A549 (cell line): ENCODE measurements around the gene POP7. TPM values are rescaled to one million over a fixed set of nuclear protein-coding genes. Genes with fewer than 3 reads are reported as not detected.
"Not testable (repeated sequence)": the region's sequence is repeated elsewhere in the genome, so short reads cannot be mapped to it uniquely, and the experiment has no call there.

ENCODE experiments used
- ATAC-seq, 2 experiments: fragments of 200-7000 bp in 1 of 2; fragments of >200 bp in 1 of 2; cut with Nextera tagmentation in 1 of 2; cut with Tn5 transposase in 1 of 2; 3 replicates each; pipeline versions ENCODE4 v1.8.0 to v1.9.1; 2018 to 2020; ENCODE audit warnings: mild to moderate bottlenecking in 1 of 2, moderate library complexity in 1 of 2
- CTCF ChIA-PET: fragments of 300-600 bp; sonication (Branson Sonifier 250); formaldehyde crosslinking; extraction: SDS; loops from one replicate; lab custom pipeline; 2021; ENCODE audit warnings: antibody characterized with exemption, inconsistent platforms; lab: Yijun Ruan, JAX
- POLR2A ChIA-PET: fragments of 350-600 bp; formaldehyde crosslinking; extraction: SDS; loops from one replicate; lab custom pipeline; 2021; ENCODE audit warnings: antibody characterized with exemption, inconsistent platforms; lab: Yijun Ruan, JAX
- DNase-seq, 2 experiments: peaks; one replicate each; pipeline versions ENCODE4 v3.0.0 to v3.0.0-alpha.2; 2011 to 2016; ENCODE audit warnings: low read depth in 1 of 2, low spot score in 1 of 2
- FAIRE-seq: peaks from 2 replicates; lab custom pipeline; 2011; peaks lifted over from hg19 to GRCh38; lab: Jason Lieb, UNC
- H3K27ac ChIP-seq, 2 experiments: fragments of >200 bp; sonication (Bioruptor Twin); formaldehyde crosslinking; 3 replicates each; pipeline ENCODE4 v1.5.1; 2016 to 2017
- H3K4me1 ChIP-seq: fragments of >200 bp; sonication (Bioruptor Twin); formaldehyde crosslinking; 3 replicates; pipeline ENCODE4 v1.6.1; 2016
- H3K4me2 ChIP-seq: fragments of >200 bp; sonication (Bioruptor Twin); formaldehyde crosslinking; 3 replicates; pipeline ENCODE4 v1.6.1; 2016
- H3K4me3 ChIP-seq: fragments of >200 bp; sonication (Bioruptor Twin); formaldehyde crosslinking; 3 replicates; pipeline ENCODE4 v1.5.1; 2016
- H3K9me3 ChIP-seq: fragments of >200 bp; sonication (Bioruptor Twin); formaldehyde crosslinking; 3 replicates; pipeline ENCODE4 v1.6.1; 2016
- CHD2 ChIP-seq: fragments of 150-350 bp; IDR thresholded peaks from 2 replicates; pipeline ENCODE4 v1.6.1; 2014; ENCODE audit warnings: low read length; ENCODE audit not compliant: partially characterized antibody
- GATA3 ChIP-seq: IDR thresholded peaks from 2 replicates; pipeline ENCODE4 v1.6.1; 2012; ENCODE audit warnings: borderline replicate concordance
- JUN ChIP-seq, 2 experiments: fragments of >200 bp; sonication (Bioruptor Twin); formaldehyde crosslinking; IDR thresholded peaks; 2 replicates in 1 of 2; 3 replicates in 1 of 2; pipeline ENCODE4 v1.6.1; 2016 to 2017
- KDM5A ChIP-seq: fragments of 200-600 bp; sonication (generic); IDR thresholded peaks from 2 replicates; pipeline ENCODE4 v1.6.1; 2016; ENCODE audit warnings: antibody characterized with exemption, mild to moderate bottlenecking
- MYC ChIP-seq: IDR thresholded peaks from 2 replicates; pipeline ENCODE4 v1.6.1; 2012; ENCODE audit warnings: mild to moderate bottlenecking, inconsistent platforms, low read length, improper control_type of control experiment, borderline replicate concordance
- NFE2L2 ChIP-seq: fragments of 150-350 bp; conservative IDR thresholded peaks from 2 replicates; pipeline ENCODE4 v1.6.1; 2014; ENCODE audit warnings: low read length
- PHF8 ChIP-seq: fragments of 200-600 bp; sonication (generic); IDR thresholded peaks from 2 replicates; pipeline ENCODE4 v1.6.1; 2016; ENCODE audit warnings: low read depth, mild to moderate bottlenecking, antibody characterized with exemption, moderate library complexity, borderline replicate concordance
- POLR2A ChIP-seq: IDR thresholded peaks from 2 replicates; pipeline ENCODE4 v1.6.1; 2012; ENCODE audit warnings: mild to moderate bottlenecking, low read length
- RFX5 ChIP-seq: fragments of 450-650 bp; IDR thresholded peaks from 2 replicates; pipeline ENCODE4 v1.7.1; 2014; ENCODE audit warnings: antibody characterized with exemption, mild to moderate bottlenecking, moderate library complexity
- TFCP2L1 ChIP-seq: fragments of 250-450 bp; sonication (Bioruptor Pico); IDR thresholded peaks from 2 replicates; pipeline ENCODE4 v1.5.0; 2021; ENCODE audit warnings: mild to moderate bottlenecking
- ZSCAN20 ChIP-seq: fragments of 250-450 bp; sonication (Bioruptor Pico); IDR thresholded peaks from 2 replicates; pipeline ENCODE4 v1.8.0; 2022; ENCODE audit warnings: mild to moderate bottlenecking, moderate library complexity
- WGBS: methylation state at CpG from one replicate; pipeline ENCODE4 v1.1.6; 2017; ENCODE audit errors: missing lambda C conversion rate; 5-methylcytosine and 5-hydroxymethylcytosine counted together
- polyA minus RNA-seq: library from RNA; depleted of rRNA, polyadenylated mRNA; stranded (reverse); fragments of >200 nt; gene quantifications from 2 replicates; pipeline ENCODE4 v1.2.3, GENCODE V29; 2011; rRNA and poly(A)+ RNA removed
- polyA plus RNA-seq, 4 experiments: library from polyadenylated mRNA; depleted of rRNA in 3 of 4; stranded (reverse); fragments of >200 nt; fragmentation: RNase III in 1 of 4; extraction: RNeasy Plus Mini Kit Qiagen cat#74134 plus additional on column Dnase treatment in 1 of 4; gene quantifications; 2 replicates in 3 of 4; 3 replicates in 1 of 4; pipeline ENCODE4 v1.2.3, GENCODE V29; 2011 to 2017
- TF ChIP-seq, protein P1 (sequence below): fragments of >200 bp; sonication (Bioruptor Twin); formaldehyde crosslinking; IDR thresholded peaks from 3 replicates; pipeline ENCODE4 v1.6.1; 2016
- TF ChIP-seq, protein P2 (sequence below): IDR thresholded peaks from 2 replicates; pipeline ENCODE4 v1.6.1; 2012
- TF ChIP-seq, protein P3 (sequence below): fragments of 200-600 bp; sonication (generic); IDR thresholded peaks from 2 replicates; pipeline ENCODE4 v1.6.1; 2016; ENCODE audit warnings: antibody characterized with exemption, mild to moderate bottlenecking, moderate library complexity
- TF ChIP-seq, protein P4 (sequence below): IDR thresholded peaks from 2 replicates; pipeline ENCODE4 v1.6.1; 2012; ENCODE audit warnings: low read depth, borderline replicate concordance
- TF ChIP-seq, protein P5 (sequence below): fragments of 450-650 bp; IDR thresholded peaks from 2 replicates; pipeline ENCODE4 v1.6.1; 2014; ENCODE audit warnings: antibody characterized with exemption

POP7 gene
- polyA plus RNA-seq (2011; rRNA removed), result 29.5 and 37.3 TPM in 2 replicates
- polyA plus RNA-seq (2012; cell fraction: cytosol; rRNA removed), result 144 and 155 TPM in 2 replicates
- 83.7 and 98.8 TPM in 2 replicates for polyA plus RNA-seq (2012; cell fraction: nucleus; rRNA removed)
- polyA plus RNA-seq (2017; fragmentation: RNase III; extraction: RNeasy Plus Mini Kit Qiagen cat#74134 plus additional on column Dnase treatment), result 72.3 to 77.4 TPM (median 74.8 TPM) in 3 replicates
- polyA minus RNA-seq, result 14.5 and 18.9 TPM in 2 replicates

DNA sequence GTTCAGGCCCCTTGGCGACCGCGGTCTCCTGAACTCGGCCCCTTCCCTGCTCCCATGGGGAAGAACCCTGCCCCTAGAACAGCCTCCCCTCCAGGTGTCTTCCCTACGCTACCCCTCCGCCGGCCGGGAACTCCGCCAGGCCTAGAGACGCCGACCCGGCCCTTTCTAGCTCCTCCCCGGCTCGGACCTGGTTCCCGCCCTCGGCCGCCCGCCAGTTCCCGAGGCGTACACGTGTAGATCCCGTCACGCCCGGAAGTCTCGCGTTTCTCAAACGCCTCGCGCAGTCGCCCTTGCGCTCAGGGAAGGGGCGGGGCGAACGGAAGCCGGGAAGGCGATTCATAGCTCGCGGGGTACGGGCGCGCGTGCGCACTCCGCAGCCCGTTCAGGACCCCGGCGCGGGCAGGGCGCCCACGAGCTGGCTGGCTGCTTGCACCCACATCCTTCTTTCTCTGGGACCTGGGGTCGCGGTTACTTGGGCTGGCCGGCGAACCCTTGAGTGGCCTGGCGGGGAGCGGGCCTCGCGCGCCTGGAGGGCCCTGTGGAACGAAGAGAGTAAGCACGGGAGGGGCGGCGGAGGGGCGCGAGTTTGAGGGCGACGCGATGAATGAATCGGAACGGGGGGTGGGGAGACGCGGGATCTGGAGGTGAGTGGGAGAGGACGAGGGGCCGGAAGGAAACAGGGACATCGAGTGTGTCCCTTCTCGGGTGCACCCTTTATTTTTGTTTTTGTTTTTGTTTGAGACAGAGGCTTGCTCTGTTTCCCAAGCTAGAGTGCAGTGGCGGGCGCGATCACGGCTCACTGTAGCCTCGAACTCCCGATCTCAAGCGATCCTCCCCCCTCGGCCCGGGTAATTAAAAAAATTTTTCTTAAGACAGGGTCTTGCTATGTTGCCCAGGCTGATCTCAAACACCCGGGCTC, at the start of gene POP7:
POP7 (plus strand) TSS at position 369 of the 919 bp plus-strand sequence. CDS start 710 bp downstream, outside the sequence.
- POLR2A ChIA-PET, result interaction anchor here (0.6 to 2.4 kb wide), 23 partner anchors 9 to 511 kb away, joined by 3 to 19 read pairs (median 6); partner anchors contain the start of genes EPHB4, FBXO24, GIGYF1 and GNB2
- TF ChIP-seq, protein P1, sequence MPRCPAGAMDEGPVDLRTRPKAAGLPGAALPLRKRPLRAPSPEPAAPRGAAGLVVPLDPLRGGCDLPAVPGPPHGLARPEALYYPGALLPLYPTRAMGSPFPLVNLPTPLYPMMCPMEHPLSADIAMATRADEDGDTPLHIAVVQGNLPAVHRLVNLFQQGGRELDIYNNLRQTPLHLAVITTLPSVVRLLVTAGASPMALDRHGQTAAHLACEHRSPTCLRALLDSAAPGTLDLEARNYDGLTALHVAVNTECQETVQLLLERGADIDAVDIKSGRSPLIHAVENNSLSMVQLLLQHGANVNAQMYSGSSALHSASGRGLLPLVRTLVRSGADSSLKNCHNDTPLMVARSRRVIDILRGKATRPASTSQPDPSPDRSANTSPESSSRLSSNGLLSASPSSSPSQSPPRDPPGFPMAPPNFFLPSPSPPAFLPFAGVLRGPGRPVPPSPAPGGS, result peak; percentile 35; the same call in 1 of the 3 replicates
- TF ChIP-seq ZSCAN20 (CRISPR knock-in tag), result no peak
- TF ChIP-seq KDM5A, result no peak
- no peak for TF ChIP-seq NFE2L2
- TF ChIP-seq, protein P2, sequence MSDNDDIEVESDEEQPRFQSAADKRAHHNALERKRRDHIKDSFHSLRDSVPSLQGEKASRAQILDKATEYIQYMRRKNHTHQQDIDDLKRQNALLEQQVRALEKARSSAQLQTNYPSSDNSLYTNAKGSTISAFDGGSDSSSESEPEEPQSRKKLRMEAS, result peak; percentile 94
- peak; percentile 46; the same call in 1 of the 2 replicates for TF ChIP-seq GATA3
- TF ChIP-seq, protein P3, sequence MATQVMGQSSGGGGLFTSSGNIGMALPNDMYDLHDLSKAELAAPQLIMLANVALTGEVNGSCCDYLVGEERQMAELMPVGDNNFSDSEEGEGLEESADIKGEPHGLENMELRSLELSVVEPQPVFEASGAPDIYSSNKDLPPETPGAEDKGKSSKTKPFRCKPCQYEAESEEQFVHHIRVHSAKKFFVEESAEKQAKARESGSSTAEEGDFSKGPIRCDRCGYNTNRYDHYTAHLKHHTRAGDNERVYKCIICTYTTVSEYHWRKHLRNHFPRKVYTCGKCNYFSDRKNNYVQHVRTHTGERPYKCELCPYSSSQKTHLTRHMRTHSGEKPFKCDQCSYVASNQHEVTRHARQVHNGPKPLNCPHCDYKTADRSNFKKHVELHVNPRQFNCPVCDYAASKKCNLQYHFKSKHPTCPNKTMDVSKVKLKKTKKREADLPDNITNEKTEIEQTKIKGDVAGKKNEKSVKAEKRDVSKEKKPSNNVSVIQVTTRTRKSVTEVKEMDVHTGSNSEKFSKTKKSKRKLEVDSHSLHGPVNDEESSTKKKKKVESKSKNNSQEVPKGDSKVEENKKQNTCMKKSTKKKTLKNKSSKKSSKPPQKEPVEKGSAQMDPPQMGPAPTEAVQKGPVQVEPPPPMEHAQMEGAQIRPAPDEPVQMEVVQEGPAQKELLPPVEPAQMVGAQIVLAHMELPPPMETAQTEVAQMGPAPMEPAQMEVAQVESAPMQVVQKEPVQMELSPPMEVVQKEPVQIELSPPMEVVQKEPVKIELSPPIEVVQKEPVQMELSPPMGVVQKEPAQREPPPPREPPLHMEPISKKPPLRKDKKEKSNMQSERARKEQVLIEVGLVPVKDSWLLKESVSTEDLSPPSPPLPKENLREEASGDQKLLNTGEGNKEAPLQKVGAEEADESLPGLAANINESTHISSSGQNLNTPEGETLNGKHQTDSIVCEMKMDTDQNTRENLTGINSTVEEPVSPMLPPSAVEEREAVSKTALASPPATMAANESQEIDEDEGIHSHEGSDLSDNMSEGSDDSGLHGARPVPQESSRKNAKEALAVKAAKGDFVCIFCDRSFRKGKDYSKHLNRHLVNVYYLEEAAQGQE, result peak; percentile 93
- TF ChIP-seq RFX5, result 0 out of 2 replicates have a peak, but pooled peaks have one; percentile 42
- TF ChIP-seq PHF8, result peak; percentile 81
- TF ChIP-seq, protein P4, sequence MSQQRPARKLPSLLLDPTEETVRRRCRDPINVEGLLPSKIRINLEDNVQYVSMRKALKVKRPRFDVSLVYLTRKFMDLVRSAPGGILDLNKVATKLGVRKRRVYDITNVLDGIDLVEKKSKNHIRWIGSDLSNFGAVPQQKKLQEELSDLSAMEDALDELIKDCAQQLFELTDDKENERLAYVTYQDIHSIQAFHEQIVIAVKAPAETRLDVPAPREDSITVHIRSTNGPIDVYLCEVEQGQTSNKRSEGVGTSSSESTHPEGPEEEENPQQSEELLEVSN, result peak; percentile 85
- peak; percentile 62 to 87; a peak in 4 of 5 replicates for TF ChIP-seq JUN (IDR thresholded peaks at IDR 0.05)
- TF ChIP-seq, protein P5, sequence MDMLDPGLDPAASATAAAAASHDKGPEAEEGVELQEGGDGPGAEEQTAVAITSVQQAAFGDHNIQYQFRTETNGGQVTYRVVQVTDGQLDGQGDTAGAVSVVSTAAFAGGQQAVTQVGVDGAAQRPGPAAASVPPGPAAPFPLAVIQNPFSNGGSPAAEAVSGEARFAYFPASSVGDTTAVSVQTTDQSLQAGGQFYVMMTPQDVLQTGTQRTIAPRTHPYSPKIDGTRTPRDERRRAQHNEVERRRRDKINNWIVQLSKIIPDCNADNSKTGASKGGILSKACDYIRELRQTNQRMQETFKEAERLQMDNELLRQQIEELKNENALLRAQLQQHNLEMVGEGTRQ, result peak; percentile 48; the same call in 1 of the 2 replicates
- TF ChIP-seq POLR2A, result peak; percentile 72
- peak; percentile 34; the same call in 1 of the 2 replicates for TF ChIP-seq MYC
- no peak for TF ChIP-seq TFCP2L1 (CRISPR knock-in tag)
- peak; percentile 94 for TF ChIP-seq CHD2
- CTCF ChIA-PET, result interaction anchor here (0.6 to 12.8 kb wide), 58 partner anchors 14 to 510 kb away, joined by 3 to 266 read pairs (median 6); partner anchors contain the start of genes EPHB4, EPO, FBXO24 and GIGYF1
- Histone ChIP-seq H3K4me3 (peak within 1 kb of the TSS; percentile 76), H3K27ac (peak within 1 kb of the TSS; percentile 91 to 96), H3K9me3 (no peaks in the 10 kb centered on the region), H3K4me1 (peaks cover 12% of the 10 kb centered on the region), H3K4me2 (peak within 1 kb of the TSS; percentile 97)
- DNase-seq (peak; percentile 91 to 99), ATAC-seq (peak; percentile 95 to 96), FAIRE-seq (peak; percentile 87)
- under 1% methylated on average over 53 of the region's 86 CpGs for WGBS

DNA sequence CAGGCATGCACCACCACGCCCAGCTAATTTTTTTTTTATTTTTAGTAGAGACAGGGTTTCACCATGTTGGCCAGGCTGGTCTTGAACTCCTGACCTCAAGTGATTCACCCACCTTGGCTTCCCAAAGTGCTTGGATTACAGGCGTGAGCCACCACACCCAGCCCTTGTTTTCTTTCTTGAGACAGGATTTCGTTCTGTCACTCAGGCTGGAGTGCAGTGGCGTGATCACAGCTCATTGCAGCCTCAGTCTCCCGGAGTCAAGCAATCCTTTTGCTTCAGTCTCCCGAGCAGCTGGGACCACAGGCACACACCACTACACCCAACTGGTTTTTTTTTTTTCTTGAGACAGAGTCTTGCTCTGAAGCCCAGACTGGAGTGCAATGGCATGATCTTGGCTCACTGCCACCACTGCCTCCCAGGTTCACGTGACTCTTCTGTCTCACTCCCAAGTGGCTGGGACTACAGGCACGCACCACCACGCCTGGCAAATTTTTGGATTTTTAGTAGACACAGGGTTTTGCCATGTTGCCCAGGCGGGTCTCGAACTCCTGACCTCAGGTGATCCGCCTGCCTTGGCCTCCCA, 43.6 kb upstream of the POP7 start:
- not testable (repeated sequence) for FAIRE-seq, H3K9me3 ChIP-seq, DNase-seq, H3K4me2 ChIP-seq, ATAC-seq, H3K4me3 ChIP-seq, H3K4me1 ChIP-seq, H3K27ac ChIP-seq
- WGBS, result 62% methylated on average over 12 of the region's 12 CpGs
- POLR2A ChIA-PET, result interaction anchor here (2.8 kb wide), 1 partner anchor 11 kb away, joined by 7 read pairs; the partner anchor contains the start of gene GNB2
- CTCF ChIA-PET, result interaction anchor here (0.6 to 4.1 kb wide), 5 partner anchors 29 to 1378 kb away, joined by 3 to 20 read pairs (median 5); partner anchors contain the start of genes POP7 and SLC12A9
